Measurements from ENCODE around the gene AXDND1.

Gene AXDND1

GRCh38 chr1:179576509-179576908, 210.7 kb downstream of the AXDND1 start:
- DNase-seq, result no peak

DNA sequence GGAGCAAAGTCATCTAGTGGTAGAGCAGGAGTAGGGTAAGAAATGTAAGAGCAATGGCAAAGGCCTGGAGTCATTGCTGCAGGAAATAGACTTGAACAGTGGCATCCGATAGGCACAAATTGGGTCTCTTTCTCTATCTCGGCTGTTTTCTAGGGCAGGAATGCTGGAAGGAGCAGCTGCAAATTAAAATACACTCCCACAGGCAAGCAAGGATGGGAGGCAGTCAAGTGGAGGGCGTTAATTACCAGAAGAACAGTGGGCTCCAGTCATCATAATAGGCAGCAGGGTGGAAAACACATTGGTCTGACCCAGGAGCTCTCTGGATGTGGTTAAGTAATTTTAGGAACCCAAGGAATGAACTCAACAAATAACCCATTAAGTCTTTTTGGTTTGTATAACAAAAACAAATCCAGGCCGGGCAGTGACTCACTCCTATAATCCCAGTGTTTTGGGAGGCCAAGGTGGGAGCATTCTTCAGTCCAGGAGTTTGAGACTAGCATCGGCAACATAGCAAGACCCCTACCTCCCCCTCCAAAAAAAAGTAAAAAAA, 218.1 kb downstream of the AXDND1 start:
- DNase-seq, result no peak

GRCh38 chr1:179586107-179586823, 220.5 kb downstream of the AXDND1 start:
- peak in 34 of 56 donors; percentile 10 to 78 (median 47) for DNase-seq

- no peak for DNase-seq
These were observed 221.6 kb downstream of the AXDND1 start for GRCh38 chr1:179587336-179587735.

DNA sequence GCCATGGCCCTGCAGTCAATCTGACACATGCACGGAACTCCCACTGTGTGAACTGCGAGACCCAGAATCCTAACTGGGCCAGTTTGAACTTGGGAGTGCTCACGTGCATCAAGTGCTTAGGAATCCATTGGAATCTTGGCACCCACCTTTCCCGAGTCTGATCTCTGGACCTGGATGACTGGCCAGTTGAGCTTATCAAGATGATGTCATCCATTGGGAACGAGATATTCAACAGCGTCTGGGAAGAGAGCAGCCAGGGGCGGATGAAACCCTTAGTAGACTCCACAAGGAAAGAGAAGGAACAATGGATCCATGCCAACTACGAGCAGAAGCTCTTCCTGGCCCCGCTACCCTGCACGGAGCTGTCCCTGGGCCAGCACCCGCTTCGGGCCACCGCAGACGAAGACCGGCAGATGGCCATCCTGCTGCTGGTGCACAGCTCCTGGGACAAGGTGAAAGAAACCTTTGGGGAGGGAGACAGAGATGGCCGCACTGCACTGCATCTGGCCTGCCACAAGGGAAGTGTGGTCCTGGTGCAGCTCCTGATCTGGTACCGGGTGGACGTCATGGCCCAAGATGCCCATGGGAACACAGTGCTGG, 222.8 kb downstream of the AXDND1 start:
- DNase-seq, result no peak

DNA sequence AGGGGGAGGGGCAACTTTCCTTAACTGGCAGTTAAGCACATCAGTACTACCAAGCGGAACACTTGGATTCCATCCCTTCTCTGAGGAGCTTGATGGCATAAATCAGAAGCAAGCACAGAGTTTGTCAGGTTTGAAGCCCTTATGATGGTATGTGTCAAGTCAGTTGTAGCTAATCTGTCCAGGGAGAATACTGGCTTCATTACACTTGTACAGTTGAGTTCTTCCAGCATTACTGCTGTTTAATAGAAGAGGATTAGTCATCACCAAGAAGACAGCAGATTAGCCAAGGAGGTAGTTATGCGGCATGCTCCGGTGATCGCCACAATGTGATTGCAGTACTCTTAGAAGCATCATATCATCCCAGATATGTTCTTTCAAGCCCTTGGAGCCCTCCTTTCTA, 223.7 kb downstream of the AXDND1 start:
- no peak for DNase-seq

DNA sequence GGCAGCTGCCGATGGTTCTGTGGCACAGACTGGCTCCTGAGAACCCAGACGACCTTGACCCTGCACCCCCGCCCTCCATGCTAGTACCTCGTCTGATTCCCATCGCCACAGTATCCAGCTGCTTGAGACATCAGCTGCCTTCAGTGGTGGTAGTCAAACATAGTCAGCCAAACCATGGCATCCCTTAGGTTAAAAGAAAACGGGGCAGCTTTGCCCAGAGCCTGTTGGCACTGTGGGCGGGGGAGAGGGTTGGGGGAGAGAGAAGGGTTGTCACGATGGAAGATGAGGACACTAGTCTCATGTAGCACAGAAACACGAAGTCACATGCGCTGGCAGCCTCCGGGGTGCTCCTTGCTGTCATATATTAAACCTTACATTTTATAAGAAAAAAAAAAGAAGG, 224.9 kb downstream of the AXDND1 start:
- DNase-seq, result no peak

GRCh38 chr1:179591253-179591591, 225.5 kb downstream of the AXDND1 start:
- DNase-seq, result no peak

DNA sequence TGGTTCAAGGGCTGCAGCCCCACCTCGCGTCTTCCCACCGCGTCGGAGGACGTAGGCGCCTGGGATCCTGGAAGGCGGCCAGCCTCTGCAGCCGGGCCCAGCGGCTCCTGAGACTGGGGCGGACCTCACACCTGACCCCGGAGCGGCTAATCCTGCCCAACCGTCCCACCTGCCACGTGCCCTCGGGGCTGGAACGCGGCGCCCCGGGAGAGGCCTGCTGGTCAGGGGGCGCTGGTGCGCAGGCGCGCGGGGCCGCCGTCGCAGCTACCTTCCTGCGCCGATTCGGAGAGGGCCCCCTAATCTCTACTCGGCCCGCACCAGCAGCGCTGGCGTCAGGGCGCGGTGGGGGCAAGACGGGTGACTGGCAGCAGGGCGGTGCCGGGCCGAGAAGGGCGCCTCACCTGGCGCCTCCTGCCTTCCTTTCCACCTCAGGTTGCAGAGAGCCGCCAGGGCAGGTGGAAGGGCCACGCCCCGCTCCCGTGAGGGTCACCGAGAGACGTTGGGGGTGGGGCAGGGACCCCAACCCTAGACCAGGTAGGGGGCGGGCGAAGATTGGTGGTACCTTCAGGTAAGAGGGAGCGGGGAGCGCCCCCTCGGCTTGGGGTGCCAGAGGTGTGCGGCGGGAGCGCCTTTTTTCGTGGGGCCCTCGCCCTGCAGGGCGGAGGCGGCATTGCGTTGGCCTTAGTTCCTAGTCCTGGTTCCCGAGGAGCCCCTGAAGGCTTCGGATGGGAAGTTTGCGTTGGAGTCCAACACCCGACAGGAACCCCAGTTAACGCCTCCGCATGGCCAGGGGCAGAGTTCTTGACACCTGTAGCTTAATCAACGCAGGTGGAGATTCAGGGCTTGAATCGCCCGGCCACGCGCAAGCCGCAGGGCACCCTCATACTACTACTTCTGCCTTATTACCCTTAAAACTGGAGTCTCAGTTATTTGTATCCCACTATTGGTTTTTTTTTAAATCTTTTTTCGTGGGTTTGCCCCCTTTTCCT, 226.1 kb downstream of the AXDND1 start, which contains the start of gene TDRD5:
TDRD5 (plus strand) TSS at position 241 of the 989 bp plus-strand sequence. CDS start 784 bp downstream, outside the sequence.
- DNase-seq, result peak in 5 of 56 donors; percentile 7 to 30 (median 27)

GRCh38 chr1:179598631-179599030, 232.9 kb downstream of the AXDND1 start:
- DNase-seq, result no peak

GRCh38 chr1:179599623-179600249, 234.0 kb downstream of the AXDND1 start:
- DNase-seq, result no peak

GRCh38 chr1:179601093-179601492, 235.3 kb downstream of the AXDND1 start:
- no peak for DNase-seq
